ENCODE measurements around the gene MAPK1IP1L. TPM values are rescaled to one million over a fixed set of nuclear protein-coding genes. Genes with fewer than 3 reads are reported as not detected.
A peak's percentile ranks its signal among the peaks of the same experiment; 100 is the strongest.

The MAPK1IP1L gene
- total and polyA plus RNA-seq, 2 experiments from 2014 or later: 69.9 to 86.2 TPM

GRCh38 chr14:55098561-55098898 lies 47.1 kb downstream of the MAPK1IP1L start:
- Histone ChIP-seq H3K36me3 (replicated peaks; ENCODE audit: insufficient read depth, low read depth) (no peaks in the 10 kb centered on the region), H3K27ac (peak overlapping the region; percentile 81), H3K4me1 (ENCODE audit: insufficient read depth) (peaks cover 26% of the 10 kb centered on the region), H3K27me3 (no peaks in the 10 kb centered on the region), H4K20me1 (ENCODE audit: insufficient read depth, poor library complexity, severe bottlenecking) (no peaks in the 10 kb centered on the region), H2AFZ (no peak overlapping the region), H3K9me3 (ENCODE audit: low read depth) (no peaks in the 10 kb centered on the region), H3K79me2 (no peaks in the 10 kb centered on the region), H3K4me3 (no peak overlapping the region), H3K4me2 (no peak overlapping the region), H3K9me2 (replicated peaks; ENCODE audit: insufficient read depth) (no peaks in the 10 kb centered on the region)
- WGBS (ENCODE audit: low lambda C conversion rate, missing lambda C conversion rate): 90% methylated on average over 1 of the region's 1 CpG
- DNase-seq (ENCODE audit: low spot score): no peak
- TF ChIP-seq EZH2 (IDR thresholded peaks at IDR 0.05; ENCODE audit: borderline replicate concordance): no peak
- no peak for TF ChIP-seq CTCF (IDR thresholded peaks at IDR 0.05; ENCODE audit: poor library complexity)
- no peak for TF ChIP-seq EZH2phosphoT487 (IDR thresholded peaks at IDR 0.05; ENCODE audit: low read depth, severe bottlenecking, unreplicated experiment)

- Histone ChIP-seq H3K4me2 (no peak overlapping the region), H3K79me2 (no peaks in the 10 kb centered on the region), H2AFZ (no peak overlapping the region), H3K36me3 (replicated peaks; ENCODE audit: insufficient read depth, low read depth) (no peaks in the 10 kb centered on the region), H3K27me3 (no peaks in the 10 kb centered on the region), H3K27ac (peak overlapping the region; percentile 39), H3K4me3 (no peak overlapping the region), H3K9me3 (ENCODE audit: low read depth) (no peaks in the 10 kb centered on the region), H3K9me2 (replicated peaks; ENCODE audit: insufficient read depth) (no peaks in the 10 kb centered on the region), H3K4me1 (ENCODE audit: insufficient read depth) (peaks cover 38% of the 10 kb centered on the region), H4K20me1 (ENCODE audit: insufficient read depth, poor library complexity, severe bottlenecking) (no peaks in the 10 kb centered on the region)
- no peak for DNase-seq (ENCODE audit: low spot score)
- TF ChIP-seq CTCF (IDR thresholded peaks at IDR 0.05; ENCODE audit: poor library complexity): no peak
- no peak for TF ChIP-seq EZH2phosphoT487 (IDR thresholded peaks at IDR 0.05; ENCODE audit: low read depth, severe bottlenecking, unreplicated experiment)
- no peak for TF ChIP-seq EZH2 (IDR thresholded peaks at IDR 0.05; ENCODE audit: borderline replicate concordance)
- 71% methylated on average over 2 of the region's 2 CpGs for WGBS (ENCODE audit: low lambda C conversion rate, missing lambda C conversion rate)
These were observed 48.3 kb downstream of the MAPK1IP1L start for GRCh38 chr14:55099756-55100155.

- Histone ChIP-seq H3K9me3 (ENCODE audit: low read depth) (no peaks in the 10 kb centered on the region), H2AFZ (no peak overlapping the region), H3K79me2 (no peaks in the 10 kb centered on the region), H3K27ac (peak overlapping the region; percentile 96), H3K27me3 (no peaks in the 10 kb centered on the region), H3K4me1 (ENCODE audit: insufficient read depth) (peaks cover 40% of the 10 kb centered on the region), H3K4me3 (no peak overlapping the region), H3K9me2 (replicated peaks; ENCODE audit: insufficient read depth) (no peaks in the 10 kb centered on the region), H3K4me2 (peak overlapping the region; percentile 60), H4K20me1 (ENCODE audit: insufficient read depth, poor library complexity, severe bottlenecking) (no peaks in the 10 kb centered on the region), H3K36me3 (replicated peaks; ENCODE audit: insufficient read depth, low read depth) (no peaks in the 10 kb centered on the region)
- WGBS (ENCODE audit: low lambda C conversion rate, missing lambda C conversion rate): 100% methylated on average over 5 of the region's 5 CpGs
- DNase-seq (ENCODE audit: low spot score): no peak
- TF ChIP-seq EZH2 (IDR thresholded peaks at IDR 0.05; ENCODE audit: borderline replicate concordance): no peak
- no peak for TF ChIP-seq EZH2phosphoT487 (IDR thresholded peaks at IDR 0.05; ENCODE audit: low read depth, severe bottlenecking, unreplicated experiment)
- no peak for TF ChIP-seq CTCF (IDR thresholded peaks at IDR 0.05; ENCODE audit: poor library complexity)
These were observed 50.3 kb downstream of the MAPK1IP1L start for GRCh38 chr14:55101698-55102097.

GRCh38 chr14:55102141-55102621 lies 50.7 kb downstream of the MAPK1IP1L start:
- peak; percentile 70 for DNase-seq (ENCODE audit: low spot score)
- H3K27me3 ChIP-seq: no peaks in the 10 kb centered on the region
- H3K4me3 ChIP-seq: no peak overlapping the region
- peaks cover 41% of the 10 kb centered on the region for H3K4me1 ChIP-seq (ENCODE audit: insufficient read depth)
- peak overlapping the region; percentile 60 for H3K4me2 ChIP-seq
- no peaks in the 10 kb centered on the region for H3K79me2 ChIP-seq
- TF ChIP-seq CTCF (IDR thresholded peaks at IDR 0.05; ENCODE audit: poor library complexity): no peak
- no peaks in the 10 kb centered on the region for H4K20me1 ChIP-seq (ENCODE audit: insufficient read depth, poor library complexity, severe bottlenecking)
- no peak overlapping the region for H2AFZ ChIP-seq
- no peaks in the 10 kb centered on the region for H3K36me3 ChIP-seq (replicated peaks; ENCODE audit: insufficient read depth, low read depth)
- H3K9me2 ChIP-seq (replicated peaks; ENCODE audit: insufficient read depth): no peaks in the 10 kb centered on the region
- WGBS (ENCODE audit: low lambda C conversion rate, missing lambda C conversion rate): 23% methylated on average over 7 of the region's 7 CpGs
- H3K9me3 ChIP-seq (ENCODE audit: low read depth): no peaks in the 10 kb centered on the region
- H3K27ac ChIP-seq: peak overlapping the region; percentile 96
